DMS 273 (cell line): Measurements from ENCODE around the gene PDK1.
"Not testable (repeated sequence)": the region's sequence is repeated elsewhere in the genome, so short reads cannot be mapped to it uniquely, and the experiment has no call there.

Experiments used
- DNase-seq: peaks from one replicate; lab custom pipeline; 2025; ENCODE audit not compliant: unreplicated experiment; lab: John Stamatoyannopoulos, UW

The PDK1 gene

DNA sequence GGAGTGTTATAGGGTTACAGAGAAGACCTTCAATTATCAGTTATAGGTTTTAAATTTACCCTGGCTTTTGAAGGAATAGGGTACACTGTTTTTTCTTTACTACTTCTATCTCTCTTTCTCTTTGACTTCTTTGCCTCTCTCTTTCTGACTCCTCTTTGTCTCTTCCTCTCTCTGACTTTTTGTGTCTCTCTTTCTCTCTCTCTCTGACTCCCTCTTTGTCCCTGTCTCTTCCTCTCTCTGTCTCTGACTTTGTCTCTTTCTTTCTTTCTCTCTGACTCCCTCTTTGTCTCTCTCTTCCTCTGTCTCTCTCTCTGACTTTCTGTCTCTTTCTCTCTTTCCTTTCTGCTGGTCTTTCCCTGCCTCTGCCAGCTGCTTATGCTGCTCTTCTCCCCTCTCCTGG, 36.3 kb downstream of the PDK1 start:
- not testable (repeated sequence) for DNase-seq

DNA sequence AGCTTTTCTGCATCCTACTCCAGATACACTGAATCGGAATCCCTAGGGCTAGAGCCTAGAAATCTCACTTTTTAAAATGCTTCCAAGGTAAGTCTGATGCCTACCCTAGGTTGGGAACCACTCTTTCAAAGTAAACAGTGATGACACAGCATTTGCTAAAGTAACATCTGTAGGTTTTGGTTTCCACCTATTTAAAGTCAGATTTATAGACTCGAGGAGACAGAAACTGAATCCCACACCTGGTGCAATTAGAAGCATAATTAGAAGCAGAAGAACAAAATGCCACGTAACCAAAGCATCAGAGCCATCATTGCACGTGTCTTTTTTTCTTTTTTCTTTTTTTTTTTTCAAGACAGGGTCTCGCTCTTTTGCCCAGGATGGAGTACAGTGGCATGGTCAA, 40.9 kb downstream of the PDK1 start:
- DNase-seq: no peak

DNA sequence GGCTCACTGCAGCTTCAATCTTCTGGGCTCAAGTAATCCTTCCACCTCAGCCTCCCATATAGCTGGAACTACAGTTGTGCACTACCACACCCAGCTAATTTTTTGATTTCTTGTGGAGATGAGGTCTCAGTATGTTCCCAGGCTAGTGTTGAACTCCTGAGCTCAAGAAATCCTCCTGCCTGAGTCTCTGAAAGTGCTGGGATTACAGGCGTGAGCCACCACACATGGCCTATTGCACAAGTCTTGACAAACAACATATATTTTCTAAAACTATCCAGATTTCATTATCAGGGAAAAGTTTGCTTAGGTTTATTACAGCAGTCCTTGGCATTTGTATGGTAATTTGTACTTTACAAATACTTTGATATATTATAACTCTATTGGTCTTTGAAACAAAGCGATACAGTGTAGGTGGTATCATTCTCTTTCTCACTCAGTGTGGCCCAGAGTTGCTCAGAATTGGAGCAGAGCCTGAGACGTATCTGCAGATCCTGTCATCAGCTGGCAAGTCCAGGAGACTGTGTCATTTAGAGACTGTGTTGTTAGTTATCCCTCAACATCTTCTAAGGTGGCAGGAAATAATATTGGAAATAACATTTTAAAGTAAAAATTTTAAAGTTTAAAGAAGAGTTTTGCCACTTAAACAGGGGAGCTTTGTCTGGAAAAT, 41.4 kb downstream of the PDK1 start:
- no peak for DNase-seq

DNA sequence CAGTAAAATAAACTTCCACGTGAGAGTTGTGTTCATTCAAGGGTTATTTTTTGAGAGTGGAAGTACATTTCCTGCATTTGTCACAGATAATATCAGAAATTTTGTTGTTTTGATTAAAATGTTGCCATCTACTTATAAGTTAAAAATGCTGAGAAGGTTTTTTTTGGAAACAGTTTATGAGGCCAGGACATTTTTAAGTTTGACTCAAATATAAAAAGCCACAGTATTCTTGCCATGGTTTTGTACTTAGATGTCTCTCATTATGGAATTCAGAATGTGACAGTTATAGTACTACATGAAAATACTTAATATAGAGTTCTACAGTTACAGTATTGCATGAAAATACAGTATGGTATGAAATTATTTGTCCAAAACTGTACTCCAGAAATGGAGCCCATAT, 44.1 kb downstream of the PDK1 start:
- no peak for DNase-seq

DNA sequence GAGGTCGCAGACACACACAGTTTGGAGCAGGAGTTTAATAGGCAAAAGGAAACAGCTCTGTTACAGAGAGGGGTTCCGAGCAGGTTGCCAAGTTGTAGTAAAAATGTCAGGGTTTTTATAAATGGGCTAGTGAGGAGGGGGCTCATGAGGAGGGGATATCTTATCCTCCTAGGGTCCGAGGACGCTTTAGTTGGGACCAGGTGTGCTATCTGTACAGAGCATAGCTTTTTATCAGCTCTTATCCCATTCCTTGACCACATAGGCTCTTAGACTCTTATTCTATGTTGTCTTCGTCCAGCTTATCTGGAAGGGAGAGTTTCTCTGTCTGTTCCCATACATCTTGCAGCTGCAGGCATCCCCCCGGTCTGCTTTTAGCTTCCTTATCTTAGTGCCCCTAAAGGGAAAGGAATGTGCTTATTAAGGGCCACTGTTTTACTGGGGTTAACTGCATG, 44.7 kb downstream of the PDK1 start:
- no peak for DNase-seq

DNA sequence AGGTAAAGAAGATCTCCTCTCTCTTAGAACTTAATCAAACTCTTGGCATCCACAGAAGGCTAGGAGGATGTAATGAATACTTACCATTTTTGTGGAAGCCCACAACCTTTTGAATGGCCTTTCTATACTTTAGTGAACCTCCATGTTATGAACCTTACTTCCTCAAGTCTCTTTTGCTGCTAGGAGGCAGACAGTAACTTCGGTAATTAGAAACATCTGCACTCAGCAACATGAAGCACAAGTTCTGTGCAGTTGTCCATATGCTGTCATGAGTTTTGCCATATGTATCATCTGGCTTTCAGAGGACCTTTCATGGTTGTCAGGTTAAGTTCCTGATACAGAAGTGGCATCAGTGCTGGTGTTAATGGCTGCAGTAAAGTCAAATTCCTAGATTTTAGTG, 50.4 kb downstream of the PDK1 start:
- DNase-seq: peak; percentile 46

DNA sequence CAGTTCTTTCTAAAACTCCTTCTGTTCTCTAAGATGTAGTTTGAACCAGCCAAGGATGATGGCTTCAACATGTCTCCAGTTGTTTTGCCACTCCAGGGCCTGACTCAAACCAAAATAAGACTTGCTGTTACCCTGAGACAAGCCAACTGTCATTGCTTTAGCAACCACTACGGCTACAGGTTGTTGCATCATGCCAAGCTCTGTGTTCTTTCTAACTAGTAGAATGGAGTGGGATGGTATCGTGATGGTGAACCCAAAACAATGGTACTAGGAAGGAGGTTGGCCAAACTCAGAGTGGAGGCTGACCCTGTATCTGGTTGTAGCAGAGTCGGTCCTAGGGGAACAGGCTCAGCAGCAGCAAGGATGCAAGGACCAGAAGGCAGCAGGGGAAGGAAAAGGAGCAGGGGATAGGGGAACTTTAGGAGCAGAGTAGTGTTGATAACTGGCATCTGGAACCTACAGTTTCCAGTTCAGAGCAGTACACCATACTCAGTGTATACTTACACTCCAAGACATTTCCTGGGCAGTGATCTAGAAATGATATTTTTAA, 51.6 kb downstream of the PDK1 start:
- DNase-seq: peak; percentile 7

DNA sequence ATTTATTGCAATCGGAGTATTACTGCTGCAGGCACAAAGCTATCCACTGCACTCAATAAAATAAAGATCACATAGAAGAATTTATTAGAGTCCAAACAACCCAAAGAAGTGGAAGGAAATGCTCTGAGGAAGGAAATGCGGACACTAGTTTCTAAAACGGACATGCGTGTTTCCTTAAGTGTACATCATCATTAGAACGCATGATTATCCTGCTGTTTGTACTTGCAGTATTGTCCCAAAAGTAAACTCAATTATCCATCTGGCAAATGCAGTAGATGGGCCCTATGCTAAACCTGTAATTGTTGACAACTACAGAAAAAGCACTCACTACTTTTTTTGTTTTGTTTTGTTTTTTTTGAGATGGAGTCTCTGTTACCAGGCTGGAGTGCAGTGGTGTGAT, 53.6 kb downstream of the PDK1 start:
- DNase-seq: no peak

DNA sequence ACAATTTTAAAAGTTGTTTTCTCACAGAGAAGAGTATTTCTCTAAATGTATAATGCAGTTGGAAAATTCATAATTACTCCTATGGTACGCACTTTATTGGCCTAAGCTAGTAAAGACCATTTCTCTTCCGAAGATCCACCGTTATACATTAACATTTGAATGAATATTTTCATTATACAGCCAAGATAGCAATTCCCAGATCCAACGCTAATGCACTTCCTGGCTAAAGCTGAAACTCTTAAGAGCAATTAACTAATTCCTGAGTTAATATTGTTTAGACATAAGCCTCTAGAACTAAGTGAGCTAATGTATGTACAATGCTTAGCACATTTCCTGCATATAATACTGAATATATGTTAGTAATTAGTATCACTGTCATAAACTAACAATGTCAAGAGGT, 56.2 kb downstream of the PDK1 start:
- peak; percentile 24 for DNase-seq

DNA sequence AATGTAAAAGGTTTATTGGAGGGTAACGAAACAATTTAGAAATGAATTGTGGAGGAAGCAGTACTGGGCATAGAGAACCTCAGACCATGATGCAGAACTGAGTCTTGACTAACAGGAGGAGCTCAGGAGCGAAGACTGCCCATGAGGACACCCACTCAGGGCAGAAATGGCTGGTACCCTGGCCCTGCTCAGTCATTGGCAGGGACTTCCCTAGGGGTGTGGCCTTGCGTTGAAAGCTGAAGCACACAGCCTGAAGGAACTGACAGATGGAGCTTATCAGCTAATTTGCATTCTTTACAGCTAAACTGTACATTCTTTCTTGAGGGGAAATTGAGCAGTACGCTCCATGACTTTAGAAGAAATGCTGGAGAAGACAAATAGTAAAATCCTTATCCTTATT, 57.1 kb downstream of the PDK1 start:
- DNase-seq: peak; percentile 96

DNA sequence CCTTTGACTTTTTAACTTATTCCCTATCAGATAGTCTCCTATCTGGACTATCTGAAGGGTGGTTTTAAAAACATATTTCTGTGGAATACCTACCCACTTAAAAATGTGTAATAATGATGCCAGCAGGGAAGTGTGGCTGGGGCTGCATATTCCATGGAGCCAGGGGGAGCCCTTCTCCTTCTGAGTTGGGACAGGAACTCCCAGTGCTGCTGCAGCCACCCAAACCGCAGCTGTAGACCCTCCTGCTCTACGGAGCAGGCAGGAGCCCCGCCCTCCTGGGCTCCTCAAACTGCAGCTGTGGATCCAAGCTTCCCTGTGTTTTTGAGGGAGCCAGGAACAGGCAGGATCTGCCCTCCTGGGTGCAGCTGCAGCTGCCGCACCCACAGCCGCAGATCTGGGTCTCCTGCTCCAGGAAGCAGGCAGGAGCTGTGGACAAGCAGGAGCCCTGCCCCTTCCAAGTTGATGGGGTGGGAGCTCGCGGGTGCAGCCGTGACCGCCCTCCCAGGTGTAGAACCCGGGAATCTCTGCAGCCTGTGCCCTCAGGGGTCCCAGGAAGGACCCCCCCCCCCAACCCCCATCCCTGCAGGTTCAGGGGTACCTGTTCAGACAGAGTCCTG, 57.8 kb downstream of the PDK1 start:
- peak; percentile 65 for DNase-seq

DNA sequence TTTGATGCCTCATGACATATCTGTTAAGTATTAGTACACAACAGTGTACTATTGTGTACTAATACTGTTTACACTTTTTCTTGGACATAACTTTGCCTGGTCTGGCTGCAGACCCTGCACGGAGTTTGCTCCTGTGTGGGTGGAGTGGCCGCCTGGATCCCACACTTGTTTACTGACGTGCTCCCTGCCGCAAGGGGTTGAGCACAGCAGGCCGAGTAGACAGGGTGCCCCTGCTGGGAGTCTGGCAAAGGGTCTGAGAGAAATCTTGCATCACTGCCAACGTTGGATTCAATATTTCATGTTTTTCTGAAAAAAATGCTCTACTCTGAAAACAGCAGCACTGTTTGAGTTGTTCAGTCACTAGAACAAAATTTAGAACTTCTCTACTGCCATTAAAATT, 59.0 kb downstream of the PDK1 start:
- no peak for DNase-seq

DNA sequence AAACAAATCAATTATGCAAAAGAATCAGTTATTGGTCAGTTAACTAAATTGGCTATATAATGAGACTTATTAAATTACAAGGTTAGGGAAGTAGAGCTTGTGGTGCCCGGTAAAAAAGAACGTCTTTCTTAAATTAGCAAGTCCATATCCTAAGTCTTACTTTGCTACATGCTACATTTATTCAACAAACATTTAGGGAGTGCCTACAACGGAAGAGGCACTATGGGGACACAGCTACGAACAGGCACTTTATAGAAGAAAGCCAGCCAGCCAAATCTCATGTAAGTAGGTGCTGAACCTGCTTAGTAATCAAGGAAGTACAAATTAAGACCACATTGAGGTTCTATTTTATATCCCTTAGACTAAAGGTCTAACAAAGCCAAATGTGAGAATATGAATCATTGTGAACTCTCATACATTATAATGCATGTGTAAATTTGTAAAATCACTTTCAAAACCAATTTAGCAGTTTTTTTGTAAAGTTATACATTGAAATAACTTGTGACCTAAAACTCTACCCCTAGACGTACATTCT, 59.9 kb downstream of the PDK1 start:
- DNase-seq: no peak

DNA sequence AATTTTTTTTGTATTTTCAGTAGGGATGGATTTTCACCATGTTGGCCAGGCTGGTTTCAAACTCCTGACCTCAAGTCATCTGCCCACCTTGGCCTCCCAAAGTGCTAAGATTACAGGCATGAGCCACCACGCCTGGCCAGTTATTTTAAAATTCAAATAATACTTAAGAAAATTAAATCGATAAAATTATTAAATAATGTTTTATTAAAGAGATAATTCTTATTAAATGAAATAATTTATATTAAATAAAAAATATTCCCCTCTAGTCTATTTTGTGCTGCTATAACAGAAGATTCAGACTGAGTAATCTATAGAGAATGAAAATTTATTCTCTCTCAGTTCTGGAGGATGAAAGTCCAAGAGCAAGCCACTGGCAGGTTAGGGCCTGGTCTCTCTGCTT, 61.2 kb downstream of the PDK1 start:
- DNase-seq: no peak

DNA sequence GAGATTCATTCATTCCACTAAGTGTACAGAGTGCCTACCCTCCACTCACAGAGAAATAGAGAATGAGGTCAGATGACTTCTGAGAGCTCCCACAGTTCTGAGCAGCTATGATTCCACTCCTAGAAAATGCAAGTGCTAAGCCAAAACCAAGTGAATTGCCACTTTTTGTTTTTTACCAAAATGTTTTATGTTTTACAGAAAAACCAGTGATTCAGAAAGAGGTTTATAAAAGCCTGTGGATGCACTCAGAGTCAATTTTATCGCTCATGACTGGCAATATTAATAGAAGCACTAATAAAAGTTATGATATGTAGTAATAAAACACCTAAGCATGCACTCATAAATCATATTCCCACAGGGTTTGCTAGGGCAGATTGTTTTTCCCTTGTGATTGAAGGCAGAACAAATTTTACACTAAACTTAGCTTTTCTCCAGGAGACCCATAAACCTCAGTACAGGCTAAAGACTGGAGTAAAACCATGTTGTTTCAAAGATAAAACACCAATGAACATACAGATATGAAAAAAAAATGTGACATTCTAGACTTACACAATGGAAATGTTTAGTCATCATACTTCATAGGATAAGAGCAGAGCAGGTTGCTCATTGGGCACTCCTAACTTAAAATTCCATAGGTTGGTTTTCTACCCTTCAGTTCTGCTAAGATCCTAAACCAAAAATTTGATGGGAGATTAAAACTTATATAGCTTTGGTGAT, 67.5 kb downstream of the PDK1 start:
- DNase-seq: no peak

DNA sequence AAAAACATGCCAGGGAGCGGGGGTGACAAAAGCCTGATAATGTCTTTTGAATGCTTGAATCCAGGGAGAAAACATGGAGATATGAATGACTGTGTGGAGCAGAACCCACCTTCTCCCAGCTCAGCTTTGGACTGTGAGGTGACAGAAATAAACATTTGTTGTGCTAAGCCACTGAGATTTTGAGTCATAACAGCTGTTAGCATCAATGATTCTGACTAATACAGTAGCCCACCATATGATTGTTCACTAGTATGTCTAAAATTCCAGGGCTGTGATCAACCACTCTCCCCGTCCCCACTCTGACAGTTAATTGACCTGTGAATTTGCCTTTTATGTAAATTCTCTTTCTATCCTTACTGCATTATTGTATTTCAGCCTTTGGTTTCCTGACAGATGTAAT, 69.1 kb downstream of the PDK1 start:
- no peak for DNase-seq

DNA sequence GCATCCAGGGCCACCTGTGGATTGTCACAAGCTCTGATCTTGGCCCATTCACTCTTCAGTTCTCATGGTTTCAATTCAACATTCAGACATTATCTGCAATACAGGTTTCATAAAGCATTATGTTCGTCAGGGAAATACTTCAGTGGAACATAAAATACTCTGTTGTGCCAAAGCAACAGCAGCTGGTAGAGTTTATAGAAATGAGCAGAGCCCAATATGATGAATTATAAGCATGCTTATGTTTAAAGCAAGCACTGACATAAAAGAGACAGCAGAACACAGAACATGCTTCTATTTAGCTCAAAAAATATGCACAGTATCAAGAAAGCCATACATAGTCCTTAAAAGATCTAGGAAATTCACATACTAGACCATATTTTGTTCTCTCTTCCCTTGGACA, 71.3 kb downstream of the PDK1 start:
- no peak for DNase-seq

DNA sequence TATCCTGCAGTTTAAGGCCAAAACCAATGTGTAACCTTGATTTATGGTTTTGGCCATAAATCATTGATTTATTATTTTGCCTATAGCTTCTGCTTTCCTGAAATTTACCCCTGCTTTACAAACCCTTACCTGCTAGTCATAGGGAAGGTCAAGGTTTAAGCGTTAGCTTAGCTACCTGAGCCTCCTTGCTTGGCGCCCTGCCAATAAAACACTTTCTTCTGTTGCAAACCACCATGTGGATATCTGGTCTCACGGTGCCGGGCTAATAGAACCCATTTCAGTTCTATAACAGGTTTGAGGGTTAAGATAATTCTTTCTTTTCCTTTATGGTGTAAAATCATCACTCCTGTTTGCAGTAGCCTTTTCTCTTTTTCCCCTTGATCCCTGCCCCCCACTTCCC, 72.2 kb downstream of the PDK1 start:
- DNase-seq: no peak

DNA sequence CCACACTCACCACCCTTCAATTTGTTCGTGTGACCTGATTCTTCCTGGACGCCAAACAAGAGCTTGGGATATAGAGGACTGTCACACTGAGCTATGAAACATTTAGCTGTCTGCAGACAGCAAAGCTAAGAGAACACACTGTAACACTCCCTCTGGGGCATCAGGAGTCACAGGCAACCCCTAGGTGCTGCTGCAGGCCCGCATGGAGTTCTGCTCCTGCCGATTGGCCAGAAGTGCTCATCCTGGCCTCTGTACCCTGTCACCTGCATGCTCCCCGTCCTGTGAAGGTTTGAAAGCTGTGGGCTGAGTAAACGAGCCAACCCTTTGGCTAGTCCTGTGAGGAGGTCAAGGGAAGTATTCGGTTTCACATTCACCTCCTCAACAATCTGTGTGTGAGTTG, 73.7 kb downstream of the PDK1 start:
- no peak for DNase-seq

DNA sequence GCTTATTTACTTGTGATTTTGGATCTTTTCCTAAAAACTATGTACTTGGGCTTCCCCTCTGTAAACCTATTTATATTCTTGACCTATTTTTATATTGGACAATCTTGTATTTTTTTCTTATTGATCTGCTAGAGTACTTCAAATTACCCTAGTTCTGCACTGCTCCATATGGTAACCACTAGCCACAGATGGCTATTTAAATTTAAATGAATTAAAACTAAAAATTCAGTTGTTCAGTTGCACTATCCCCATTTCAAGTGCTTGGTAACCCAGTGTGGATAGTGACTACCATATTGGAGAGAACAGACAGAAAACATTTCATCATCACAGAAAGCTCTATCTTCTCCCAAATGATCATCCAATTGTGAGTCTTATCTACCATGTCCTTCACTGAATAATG, 74.3 kb downstream of the PDK1 start:
- no peak for DNase-seq

DNA sequence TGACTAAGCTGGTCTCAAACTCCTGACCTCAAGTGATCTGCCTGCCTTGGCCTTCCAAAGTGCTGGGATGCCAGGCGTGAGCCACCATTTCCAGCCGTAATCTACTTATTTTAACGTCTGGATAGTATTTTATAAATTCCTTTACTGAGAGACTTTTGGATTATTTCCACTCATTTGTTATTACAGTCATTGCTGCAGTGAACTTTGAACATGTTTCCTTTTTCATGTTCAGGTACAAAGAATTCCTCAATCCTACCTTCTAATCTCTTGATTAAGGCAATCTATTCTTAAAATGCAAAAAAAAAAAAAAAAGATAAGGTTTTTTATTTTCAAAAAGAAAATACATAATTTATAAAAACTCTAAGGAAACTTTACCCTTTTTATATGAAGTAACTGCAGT, 78.6 kb downstream of the PDK1 start:
- no peak for DNase-seq

DNA sequence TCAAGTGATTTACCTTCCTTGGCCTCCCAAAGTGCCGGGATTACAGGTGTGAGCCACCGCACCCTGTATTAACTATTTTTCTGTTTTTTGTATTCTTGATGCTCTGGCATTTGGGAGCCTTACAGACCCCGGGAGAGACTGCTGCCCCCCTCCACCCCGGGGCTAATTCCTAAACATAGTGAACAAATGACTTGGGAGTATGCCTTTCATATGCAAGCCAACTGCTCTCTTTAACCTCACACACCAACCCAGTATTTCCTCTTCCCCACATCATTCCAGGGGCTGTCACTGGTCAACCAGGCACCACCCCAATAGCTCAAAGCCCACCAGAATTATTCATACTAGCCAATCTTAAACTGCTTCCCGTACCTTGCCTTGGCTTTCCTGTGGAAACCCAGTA, 79.7 kb downstream of the PDK1 start:
- DNase-seq: no peak
